Stimulated activated naive CD8-positive, alpha-beta T cell treated with anti-CD3 and anti-CD28 coated beads, Interleukin-15, Interleukin-2, amounts not matched to agents 100 ng/mL and 50 ng/mL, for 24 hours (primary cell): Measurements from ENCODE around the gene NUDT6.

Experiments used
- H3K27ac Mint-ChIP-seq: one replicate; pipeline ENCODE4 v1.8.0; 2021; ENCODE audit warnings: mild to moderate bottlenecking, mixed read lengths
- H3K27me3 Mint-ChIP-seq: one replicate; pipeline ENCODE4 v1.8.0; 2021; ENCODE audit warnings: mixed read lengths
- H3K36me3 Mint-ChIP-seq: one replicate; pipeline ENCODE4 v1.8.0; 2021; ENCODE audit warnings: low read depth, mixed read lengths
- H3K4me1 Mint-ChIP-seq: one replicate; pipeline ENCODE4 v1.8.0; 2021; ENCODE audit warnings: low read depth, mixed read lengths
- H3K4me3 Mint-ChIP-seq: one replicate; pipeline ENCODE4 v1.8.0; 2021; ENCODE audit warnings: mild to moderate bottlenecking, mixed read lengths
- H3K9me3 Mint-ChIP-seq: one replicate; pipeline ENCODE4 v1.8.0; 2021; ENCODE audit warnings: mixed read lengths

The NUDT6 gene

GRCh38 chr4:122842984-122843531, 79.3 kb downstream of the NUDT6 start:
- H3K36me3 Mint-ChIP-seq: no peaks in the 10 kb centered on the region
- no peaks in the 10 kb centered on the region for H3K4me1 Mint-ChIP-seq
- H3K9me3 Mint-ChIP-seq: no peaks in the 10 kb centered on the region
- H3K4me3 Mint-ChIP-seq: no peak overlapping the region
- peaks cover 21% of the 10 kb centered on the region for H3K27me3 Mint-ChIP-seq
- no peak overlapping the region for H3K27ac Mint-ChIP-seq
